Thymus (tissue), 11 donors: Measurements from ENCODE around the gene RASSF6. TPM values are rescaled to one million over a fixed set of nuclear protein-coding genes. Genes with fewer than 3 reads are reported as not detected.

Experiments used
- DNase-seq, 9 donors: peaks; one replicate each; pipeline ENCODE4 v3.0.0-alpha.2; 2013; ENCODE audit warnings: low spot score in 9 of 9, low read depth in 6 of 9, missing footprints in 1 of 9
- H3K27ac ChIP-seq, 2 donors: one replicate each; pipeline ENCODE4 v1.5.1; 2013; ENCODE audit warnings: control low read depth in 1 of 2, low read depth in 1 of 2, low read length in 1 of 2, mild to moderate bottlenecking in 1 of 2, moderate library complexity in 1 of 2
- H3K27me3 ChIP-seq, 2 donors: one replicate each; pipeline ENCODE4 v1.5.1; 2013; ENCODE audit warnings: low read length in 1 of 2; ENCODE audit not compliant: control insufficient read depth in 2 of 2, insufficient read depth in 1 of 2
- H3K36me3 ChIP-seq, 2 donors: one replicate each; pipeline ENCODE4 v1.5.1; 2013; ENCODE audit warnings: low read length in 1 of 2, mild to moderate bottlenecking in 1 of 2, moderate library complexity in 1 of 2; ENCODE audit not compliant: control insufficient read depth in 2 of 2, insufficient read depth in 2 of 2
- H3K4me1 ChIP-seq, 2 donors: one replicate each; pipeline ENCODE4 v1.5.1; 2013; ENCODE audit warnings: low read length in 2 of 2; ENCODE audit not compliant: control insufficient read depth in 2 of 2, insufficient read depth in 2 of 2
- H3K4me3 ChIP-seq, 2 donors: one replicate each; pipeline ENCODE4 v1.5.1; 2013; ENCODE audit warnings: low read length in 2 of 2, control low read depth in 1 of 2, mild to moderate bottlenecking in 1 of 2
- H3K9me3 ChIP-seq, 2 donors: one replicate each; pipeline ENCODE4 v1.5.1; 2013; ENCODE audit warnings: low read length in 1 of 2, mild to moderate bottlenecking in 1 of 2; ENCODE audit not compliant: control insufficient read depth in 2 of 2, insufficient read depth in 1 of 2
- WGBS: extraction: QIAGEN DNeasy Blood & Tissue Kit; methylation state at CpG from one replicate; pipeline ENCODE4 v1.1.7; 2013; 5-methylcytosine and 5-hydroxymethylcytosine counted together
- polyA plus RNA-seq: library from polyadenylated mRNA; stranded (reverse); fragments of 200-250 nt; gene quantifications from one replicate; pipeline ENCODE4 v1.2.3, GENCODE V29; 2013
- total RNA-seq: library from RNA; stranded (reverse); fragments of 120-200 nt; gene quantifications from one replicate; pipeline ENCODE4 v1.2.4, GENCODE V29; 2013
- donor health status: healthy.

Gene RASSF6
- total and polyA plus RNA-seq, 2 donors: 10.2 to 16.6 TPM

DNA sequence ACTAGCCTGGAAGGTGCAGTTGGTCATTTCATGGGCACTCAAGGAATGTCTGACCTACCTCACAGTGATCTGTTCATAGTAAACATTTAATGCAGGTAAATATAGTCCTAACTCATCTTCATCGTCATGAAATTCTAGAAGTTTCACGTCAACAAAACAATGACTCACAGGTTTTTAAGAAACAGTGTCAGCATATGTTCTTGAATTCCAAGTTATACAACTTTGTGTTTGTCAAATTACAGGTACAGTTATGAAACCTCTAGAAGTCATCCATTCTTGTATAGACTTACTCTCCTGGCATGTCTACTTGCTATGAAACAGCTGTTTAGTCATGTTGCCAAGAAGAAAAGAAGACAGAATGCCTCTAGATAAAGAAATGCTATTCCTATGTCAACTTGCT, 92.1 kb downstream of the RASSF6 start:
- H3K27me3 ChIP-seq: no peaks in the 10 kb centered on the region
- H3K4me1 ChIP-seq: no peaks in the 10 kb centered on the region
- no peak overlapping the region for H3K27ac ChIP-seq
- DNase-seq: no peak
- 89% methylated on average over 2 of the region's 2 CpGs for WGBS
- H3K9me3 ChIP-seq: no peaks in the 10 kb centered on the region
- no peak overlapping the region for H3K4me3 ChIP-seq
- no peaks in the 10 kb centered on the region for H3K36me3 ChIP-seq

DNA sequence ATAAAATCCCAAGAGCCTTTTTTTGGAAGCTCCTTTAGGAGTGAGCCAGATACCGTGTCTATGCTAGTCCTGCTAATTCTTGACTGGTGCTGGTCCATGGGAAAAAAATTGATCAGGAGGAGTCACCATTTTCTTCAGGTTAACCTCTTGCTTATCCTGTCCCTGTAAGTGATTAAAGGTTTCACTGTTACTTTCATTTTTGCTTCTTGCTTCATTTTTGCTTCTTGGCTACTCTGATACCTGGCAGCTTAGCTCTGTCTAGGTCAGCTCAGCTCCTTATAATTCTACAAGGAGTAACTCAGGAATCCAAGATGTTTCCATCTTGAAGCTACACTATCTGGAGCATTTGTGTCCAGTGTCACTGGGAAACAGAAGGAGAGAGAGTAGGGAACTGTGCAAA, 93.0 kb downstream of the RASSF6 start:
- DNase-seq: no peak
- no peaks in the 10 kb centered on the region for H3K36me3 ChIP-seq
- H3K4me1 ChIP-seq: no peaks in the 10 kb centered on the region
- no peaks in the 10 kb centered on the region for H3K9me3 ChIP-seq
- no peak overlapping the region for H3K4me3 ChIP-seq
- H3K27ac ChIP-seq: no peak overlapping the region
- H3K27me3 ChIP-seq: no peaks in the 10 kb centered on the region
- WGBS: 98% methylated on average over 1 of the region's 1 CpG

DNA sequence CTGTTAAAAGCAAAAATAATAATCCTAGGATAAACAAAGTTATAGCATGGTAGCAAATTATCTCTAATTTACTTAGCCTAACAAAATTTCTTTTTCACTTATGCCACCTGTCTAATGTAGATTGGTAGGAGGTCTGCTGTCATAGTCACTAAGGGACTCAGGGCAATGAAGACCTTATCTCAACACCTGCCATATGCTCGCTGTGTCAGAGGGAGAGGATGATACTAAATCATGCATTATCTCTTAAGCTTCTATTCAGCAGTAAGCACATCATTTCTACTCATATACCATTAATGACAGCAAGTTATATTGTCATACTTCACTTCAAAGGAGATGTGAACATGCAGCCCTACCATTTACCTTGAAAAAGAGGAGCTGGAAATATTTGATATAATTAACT, 94.6 kb downstream of the RASSF6 start:
- H3K36me3 ChIP-seq: no peaks in the 10 kb centered on the region
- DNase-seq: no peak
- H3K27me3 ChIP-seq: no peaks in the 10 kb centered on the region
- H3K9me3 ChIP-seq: no peaks in the 10 kb centered on the region
- no peak overlapping the region for H3K27ac ChIP-seq
- no peak overlapping the region for H3K4me3 ChIP-seq
- 96% methylated on average over 1 of the region's 1 CpG for WGBS
- H3K4me1 ChIP-seq: no peaks in the 10 kb centered on the region

DNA sequence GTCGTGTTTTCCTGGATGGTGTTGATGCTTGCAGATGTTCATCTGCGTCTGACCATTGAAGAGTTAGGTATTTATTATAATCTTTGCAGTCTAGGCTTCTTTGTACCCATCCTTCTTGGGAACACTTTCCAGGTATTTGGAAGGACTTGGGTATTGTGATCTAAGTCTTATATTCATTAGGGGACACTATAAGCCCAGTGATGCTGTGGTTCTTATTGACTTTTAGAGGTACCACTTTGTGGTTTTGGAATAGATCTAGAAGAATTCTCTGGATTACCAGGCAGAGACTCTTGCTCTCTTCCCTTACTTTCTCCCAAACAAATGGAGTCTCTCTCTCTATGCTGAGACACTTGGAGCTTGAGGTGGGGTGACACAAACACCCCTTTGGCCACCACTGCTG, 97.1 kb downstream of the RASSF6 start:
- 97% methylated on average over 2 of the region's 2 CpGs for WGBS
- H3K4me3 ChIP-seq: no peak overlapping the region
- H3K36me3 ChIP-seq: no peaks in the 10 kb centered on the region

More for the DNA sequence above, 97.1 kb downstream of the RASSF6 start:
- no peak for DNase-seq
- H3K27me3 ChIP-seq: no peaks in the 10 kb centered on the region
- H3K9me3 ChIP-seq: no peaks in the 10 kb centered on the region
- H3K27ac ChIP-seq: no peak overlapping the region
- H3K4me1 ChIP-seq: no peaks in the 10 kb centered on the region

Other genes starting within 250 kb of the RASSF6 start
- gene ALB, start 216.1 kb downstream of the RASSF6 start, total RNA-seq: 7.5 TPM
- 2.9 TPM for gene ALB, start 216.1 kb downstream of the RASSF6 start, polyA plus RNA-seq
- gene AFP, start 184.2 kb downstream of the RASSF6 start, total RNA-seq: 1.3 TPM
- gene AFP, start 184.2 kb downstream of the RASSF6 start, polyA plus RNA-seq: 0.66 TPM
- gene AFM, start 138.7 kb downstream of the RASSF6 start, total RNA-seq: not detected
- 0.02 TPM for gene AFM, start 138.7 kb downstream of the RASSF6 start, polyA plus RNA-seq
- gene CXCL8, start 120.1 kb upstream of the RASSF6 start, total RNA-seq: 3.7 TPM
- 11.0 TPM for gene CXCL8, start 120.1 kb upstream of the RASSF6 start, polyA plus RNA-seq
- 0.85 TPM for gene CXCL6, start 216.2 kb upstream of the RASSF6 start, total RNA-seq
- gene CXCL6, start 216.2 kb upstream of the RASSF6 start, polyA plus RNA-seq: 10.3 TPM
- gene PF4V1, start 232.9 kb upstream of the RASSF6 start, total RNA-seq: 0.14 TPM
- 0.57 TPM for gene PF4V1, start 232.9 kb upstream of the RASSF6 start, polyA plus RNA-seq
- gene CXCL1, start 249.0 kb upstream of the RASSF6 start, total RNA-seq: 0.57 TPM
- gene CXCL1, start 249.0 kb upstream of the RASSF6 start, polyA plus RNA-seq: 37.7 TPM